ENCODE measurements around the gene NUP58.
A peak's percentile ranks its signal among the peaks of the same experiment; 100 is the strongest.
"Not testable (repeated sequence)": the region's sequence is repeated elsewhere in the genome, so short reads cannot be mapped to it uniquely, and the experiment has no call there.

The NUP58 gene

GRCh38 chr13:25306671-25307464 lies 5.4 kb downstream of the NUP58 start:
- no peak for DNase-seq

DNA sequence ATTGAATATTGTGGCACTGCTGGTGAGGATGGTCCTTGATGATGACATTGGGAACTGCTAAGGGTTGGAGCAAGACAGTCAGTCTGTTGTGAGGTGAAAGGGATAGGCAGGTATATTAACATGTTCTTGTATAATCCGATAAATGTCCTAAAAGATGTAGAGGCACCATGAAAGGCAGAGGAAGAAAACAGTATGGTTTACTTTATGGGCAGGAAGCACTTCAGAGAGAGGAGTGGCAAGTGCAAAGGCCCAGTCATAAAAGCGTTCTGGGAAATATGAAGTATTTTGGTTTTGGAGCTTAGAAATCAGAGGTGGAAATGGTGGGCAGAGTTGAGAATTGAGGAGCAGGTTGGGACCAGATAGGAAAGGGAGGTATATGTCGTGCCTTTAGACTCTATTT lies 9.5 kb downstream of the NUP58 start:
- no peak for DNase-seq

DNA sequence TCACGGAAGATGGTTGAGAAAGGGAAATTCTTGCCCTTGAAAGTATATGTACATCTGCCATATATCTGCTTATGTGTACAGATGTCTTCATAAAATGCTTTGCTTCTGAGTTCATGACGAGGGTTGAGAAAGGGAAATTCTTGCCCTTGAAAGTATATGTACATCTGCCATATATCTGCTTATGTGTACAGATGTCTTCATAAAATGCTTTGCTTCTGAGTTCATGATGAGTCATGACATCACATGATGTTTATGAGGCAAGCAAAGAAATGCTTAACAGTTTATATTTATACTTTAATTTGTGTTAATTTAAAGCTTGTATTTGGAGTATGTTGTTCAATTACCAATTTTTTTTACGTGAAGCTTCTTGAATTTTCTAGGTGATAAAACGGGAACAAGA lies 17.5 kb downstream of the NUP58 start:
- not testable (repeated sequence) for DNase-seq

- DNase-seq: no peak
Observed at GRCh38 chr13:25319771-25320170, 18.3 kb downstream of the NUP58 start.

- DNase-seq: no peak
Observed at GRCh38 chr13:25324100-25324499, 22.7 kb downstream of the NUP58 start.

DNA sequence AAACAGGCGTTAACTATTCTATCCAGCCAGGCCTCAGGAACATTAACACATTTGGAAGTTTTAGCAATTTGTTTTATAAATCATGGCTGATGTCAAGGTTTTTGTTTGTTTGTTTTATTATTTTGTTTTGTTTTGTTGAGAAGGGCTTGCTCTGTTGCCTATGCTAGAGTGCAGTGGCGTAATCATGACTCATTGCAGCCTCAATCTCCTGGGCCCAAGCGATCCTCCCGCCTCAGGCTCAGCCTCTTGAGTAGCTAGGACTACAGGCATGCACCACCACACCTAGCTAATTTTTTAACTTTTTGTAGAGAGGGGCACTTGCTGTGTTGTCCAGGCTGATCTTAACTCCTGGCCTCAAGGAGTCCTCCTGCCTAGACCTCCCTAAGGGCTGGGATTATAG lies 28.3 kb downstream of the NUP58 start:
- no peak for DNase-seq

DNA sequence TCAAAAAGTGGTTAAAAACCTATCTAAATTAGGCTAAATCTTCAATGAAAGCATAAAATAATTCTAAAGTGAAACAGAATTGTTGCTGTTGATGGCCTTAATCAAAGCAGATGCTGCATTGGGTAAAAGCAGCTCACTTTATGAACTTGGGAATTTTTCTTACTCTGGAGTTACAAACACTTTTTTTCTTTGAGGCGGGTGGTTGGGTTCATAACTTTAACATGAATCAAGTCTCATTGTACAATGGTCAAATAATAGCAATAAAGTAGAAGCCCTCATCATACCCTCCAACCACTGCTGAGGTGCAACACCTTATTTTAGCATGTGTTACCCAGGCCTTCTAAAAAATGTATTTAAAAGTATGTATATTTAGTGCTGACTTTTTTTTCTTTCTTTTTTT lies 29.1 kb downstream of the NUP58 start:
- no peak for DNase-seq

- DNase-seq: no peak
Observed at GRCh38 chr13:25335856-25336255, 34.4 kb downstream of the NUP58 start.

DNA sequence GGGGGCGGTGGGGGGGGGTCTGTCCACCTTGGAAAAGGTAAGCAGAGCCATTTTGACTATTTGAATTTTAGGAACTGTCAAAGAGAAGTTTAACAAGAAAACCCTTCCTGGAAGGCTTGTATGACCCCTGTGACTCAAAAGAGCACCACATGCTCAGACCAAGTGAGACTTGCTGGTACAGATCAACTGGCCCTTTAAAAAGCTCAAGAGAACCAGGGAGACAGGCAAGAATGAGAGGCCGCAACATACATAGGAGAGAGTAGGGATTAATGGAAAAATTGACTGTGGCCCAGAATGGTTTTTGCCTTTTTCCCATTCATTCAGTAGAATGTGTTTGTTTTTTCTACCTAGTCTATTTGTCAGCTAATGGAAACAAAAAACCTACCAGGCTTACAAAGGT lies 44.2 kb downstream of the NUP58 start:
- no peak for DNase-seq

DNA sequence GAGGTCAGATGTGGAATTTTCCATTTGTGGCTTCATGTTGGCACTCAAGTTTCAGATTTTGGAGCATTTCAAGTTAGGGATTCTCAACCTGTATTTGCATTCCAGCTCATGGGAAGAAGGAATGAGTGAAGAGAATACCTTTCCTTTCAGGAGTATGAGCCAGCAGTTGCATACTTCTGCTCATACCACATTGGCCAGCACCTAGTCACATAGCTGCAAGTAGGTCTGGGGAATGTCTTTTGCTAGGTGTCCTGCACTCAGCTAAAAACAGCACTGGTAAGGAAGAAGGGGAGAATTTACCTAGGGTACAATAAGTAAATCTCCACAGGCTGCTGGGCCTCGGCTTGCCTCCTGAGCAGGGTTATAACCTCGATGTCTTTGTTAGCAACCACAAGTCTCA lies 45.7 kb downstream of the NUP58 start:
- no peak for DNase-seq

DNA sequence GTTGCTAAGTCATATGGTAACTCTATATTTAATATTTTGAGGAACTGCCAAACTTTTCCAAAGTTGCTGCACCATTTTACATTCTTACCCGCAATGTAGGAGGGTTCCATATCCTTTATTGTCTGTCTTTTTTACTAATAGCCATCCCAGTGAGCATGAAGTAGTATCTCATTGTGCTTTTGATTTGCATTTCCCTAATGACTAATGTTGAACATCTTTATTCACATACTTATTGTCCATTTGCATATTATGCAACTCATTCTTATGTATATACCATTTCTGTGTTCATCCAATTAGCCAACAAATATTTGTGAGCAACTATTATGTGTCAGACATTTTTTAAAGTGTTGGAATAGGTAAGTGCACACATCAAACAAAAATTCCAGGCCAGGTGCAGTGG lies 50.0 kb downstream of the NUP58 start:
- DNase-seq: no peak

- DNase-seq: no peak
Observed at GRCh38 chr13:25352230-25352629, 50.8 kb downstream of the NUP58 start.

DNA sequence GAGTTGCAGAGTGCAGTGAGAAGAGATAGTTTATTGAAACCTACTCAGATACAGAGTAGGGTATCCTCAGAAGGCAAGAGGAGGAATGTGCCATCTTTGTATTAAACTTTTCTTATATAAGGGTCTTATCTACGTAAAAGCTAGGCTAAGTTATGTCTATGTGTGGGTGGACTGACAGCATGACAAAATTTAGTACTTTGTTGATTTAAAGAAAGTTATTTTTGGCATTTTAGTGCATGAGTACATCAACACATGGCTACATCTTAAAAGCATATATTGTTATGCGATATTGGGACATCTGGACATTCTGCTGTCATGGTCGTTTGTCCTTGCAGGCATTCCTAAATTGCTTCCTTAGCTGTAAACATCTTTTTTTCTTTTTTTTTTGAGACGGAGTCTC lies 51.4 kb downstream of the NUP58 start:
- peak; percentile 2 for DNase-seq

DNA sequence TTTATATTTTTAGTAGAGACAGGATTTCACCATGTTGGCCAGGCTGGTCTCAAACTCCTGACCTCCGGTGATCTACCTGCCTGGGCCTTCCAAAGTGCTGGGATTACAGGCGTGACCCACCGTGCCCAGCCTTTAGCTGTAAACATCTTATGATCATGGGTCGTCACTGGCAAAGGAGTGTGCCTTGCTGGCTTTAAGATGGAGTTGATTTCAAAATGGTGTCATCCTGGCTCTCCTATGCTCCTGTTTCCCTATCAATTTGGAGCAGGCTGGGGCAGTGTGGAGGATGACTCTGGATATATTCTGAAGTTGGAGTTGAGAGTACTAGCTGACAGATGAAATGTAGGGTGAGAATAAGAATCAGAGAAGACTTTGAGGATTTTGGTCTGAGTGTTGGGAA lies 51.9 kb downstream of the NUP58 start:
- no peak for DNase-seq

DNA sequence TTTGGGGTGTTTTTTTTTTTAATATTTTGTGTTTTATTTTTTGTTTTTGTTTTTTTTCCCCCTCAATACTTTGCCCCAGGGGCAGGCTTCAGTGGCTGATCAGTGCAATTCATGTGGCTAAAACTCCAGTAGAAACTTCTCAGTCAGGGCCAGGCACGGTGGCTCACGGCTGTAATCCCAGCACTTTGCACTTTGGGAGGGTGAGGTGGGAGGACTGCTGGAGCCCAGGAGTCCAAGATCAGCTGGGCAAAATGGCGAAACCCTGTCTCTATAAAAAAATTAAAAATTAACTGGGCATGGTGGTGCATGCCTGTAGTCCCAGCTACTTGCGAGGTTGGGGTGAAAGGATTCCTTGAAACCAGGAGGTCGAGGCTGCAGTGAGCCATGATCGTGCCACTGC lies 53.0 kb downstream of the NUP58 start:
- no peak for DNase-seq

DNA sequence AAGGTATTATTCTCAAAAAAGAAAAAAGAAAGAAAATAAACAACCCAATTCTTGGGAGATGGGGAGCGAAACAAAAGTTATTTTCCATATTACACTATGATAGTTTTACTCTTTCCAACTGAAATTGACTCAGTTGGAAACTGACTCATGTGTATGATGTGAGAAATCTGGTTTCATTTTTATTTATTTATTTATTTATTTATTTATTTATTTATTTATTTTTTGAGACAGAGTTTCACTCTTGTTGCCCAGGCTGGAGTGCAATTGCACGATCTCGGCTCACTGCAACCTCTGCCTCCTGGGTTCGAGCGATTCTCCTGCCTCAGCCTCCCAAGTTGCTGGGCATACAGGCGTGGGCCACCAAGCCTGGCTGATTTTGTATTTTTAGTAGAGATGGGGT lies 59.0 kb downstream of the NUP58 start:
- not testable (repeated sequence) for DNase-seq

GRCh38 chr13:25365720-25366235 lies 64.4 kb downstream of the NUP58 start:
- no peak for DNase-seq

GRCh38 chr13:25371158-25371874 lies 69.9 kb downstream of the NUP58 start:
- peak; percentile 26 for DNase-seq

- no peak for DNase-seq
Observed at GRCh38 chr13:25371875-25372283, 70.5 kb downstream of the NUP58 start, which contains the start of gene ATP8A2. ATP8A2 (plus strand) TSS chr13:25371974; CDS start chr13:25372213, 239 bp downstream.

DNA sequence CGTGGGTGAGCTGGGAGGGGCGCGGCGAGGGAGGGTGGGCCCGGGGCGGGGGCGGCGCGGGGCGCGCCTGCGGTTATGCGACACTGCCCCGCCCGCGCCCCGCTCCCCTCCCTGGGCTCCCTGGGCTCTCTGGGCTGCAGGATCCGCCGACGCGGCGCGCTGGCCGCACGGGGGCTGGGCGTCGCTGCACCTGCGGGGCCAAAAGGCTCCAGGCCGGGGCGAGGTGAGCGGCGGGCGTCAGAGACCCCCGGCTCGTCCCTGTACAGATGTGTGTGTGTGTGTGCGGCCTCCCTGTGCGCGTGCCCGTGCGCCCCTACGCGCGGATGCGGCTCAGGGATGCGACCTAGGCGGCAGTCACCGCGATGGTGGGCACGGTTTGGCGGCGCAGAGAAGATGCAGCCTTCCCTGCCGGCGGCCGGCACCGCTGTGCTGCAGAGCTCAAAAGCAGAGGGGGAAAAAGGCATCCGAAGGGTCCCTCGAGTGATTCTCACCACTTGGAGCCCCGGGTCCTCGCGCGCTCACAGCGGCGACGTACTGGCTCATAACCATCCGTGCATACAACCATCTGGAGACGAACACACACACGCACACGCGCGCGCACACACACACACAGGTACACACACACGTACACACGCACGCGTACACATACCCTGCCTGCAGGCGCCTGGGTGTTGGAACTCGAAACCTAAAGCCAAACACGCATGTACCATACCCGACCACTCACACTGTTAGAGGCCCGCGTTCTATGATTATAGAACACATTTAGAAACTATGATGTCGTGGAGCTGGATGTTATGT lies 71.1 kb downstream of the NUP58 start:
- no peak for DNase-seq

- DNase-seq: peak; percentile 34
Observed at GRCh38 chr13:25375727-25376358, 74.4 kb downstream of the NUP58 start.

GRCh38 chr13:25377244-25377962 lies 76.0 kb downstream of the NUP58 start:
- no peak for DNase-seq

Measured in NCI-H2171 treated with DMSO at 0.1 percent for 48 hours (cell line).